Neural cell (in vitro differentiated cells): ENCODE results near the gene RASGRP1.

Experiments
- CTCF ChIP-seq: fragments of 450-650 bp; IDR thresholded peaks from 2 replicates; pipeline ENCODE4 v1.5.1; 2014; ENCODE audit warnings: antibody characterized with exemption, mild to moderate bottlenecking, moderate library complexity; ENCODE audit not compliant: poor library complexity, severe bottlenecking
- EZH2 ChIP-seq: fragments of 200-600, 300-800 bp; shearing (Covaris generic), sonication (generic); IDR thresholded peaks from 2 replicates; pipeline ENCODE4 v1.6.1; 2014; ENCODE audit warnings: antibody characterized with exemption, low read length, borderline replicate concordance, mild to moderate bottlenecking; ENCODE audit not compliant: insufficient read depth, poor library complexity, severe bottlenecking

DNA sequence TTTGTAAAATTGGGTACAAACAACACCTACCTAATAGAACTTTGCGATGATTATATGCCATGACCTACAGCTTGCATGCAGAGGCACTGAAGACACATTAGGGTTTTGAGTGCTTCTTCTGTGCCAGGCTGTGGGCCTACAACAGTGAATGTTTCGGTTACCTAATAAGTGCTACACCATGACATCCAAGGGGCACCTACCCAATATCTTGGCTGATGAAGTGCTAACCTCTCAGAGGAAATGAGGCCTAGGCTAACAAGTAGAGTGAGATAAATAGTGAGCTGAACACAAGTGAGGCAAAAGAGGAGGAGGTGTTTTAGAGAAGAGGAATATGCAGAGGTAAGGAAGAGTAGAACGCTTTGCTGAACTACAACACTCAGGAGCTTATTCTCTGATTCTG, 12.2 kb upstream of the RASGRP1 start:
- no peak for TF ChIP-seq CTCF
- no peak for TF ChIP-seq EZH2
